Measurements from ENCODE around the gene PPP6R1. TPM values are rescaled to one million over a fixed set of nuclear protein-coding genes. Genes with fewer than 3 reads are reported as not detected.
A peak's percentile ranks its signal among the peaks of the same experiment; 100 is the strongest.

PPP6R1 gene
- polyA plus RNA-seq, 3 donors, result 16.9 to 91.3 (median 22.0) TPM

DNA sequence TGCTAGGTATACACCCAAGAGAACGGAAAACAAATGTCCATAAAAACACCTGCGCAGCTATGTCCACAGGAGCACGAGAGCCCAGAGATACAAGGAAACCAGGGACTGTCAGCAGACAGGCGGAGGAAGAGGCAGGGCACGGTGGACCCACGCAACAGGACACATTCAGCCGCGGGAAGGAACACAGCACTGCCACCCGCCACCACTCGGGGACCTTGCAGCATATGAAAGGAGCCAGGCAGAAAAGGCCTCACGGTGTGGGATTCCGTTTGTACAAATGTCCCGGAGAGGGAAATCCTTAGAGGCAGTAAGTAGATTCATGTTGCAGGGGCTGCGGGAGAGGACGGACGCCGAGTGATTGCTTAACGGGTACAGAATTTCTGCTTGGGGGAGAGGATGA, 13.3 kb upstream of the PPP6R1 start:
- Histone ChIP-seq H3K36me3 (replicated peaks in 1 of 2; ENCODE audit: control insufficient read depth in 1 of 2, insufficient read depth in 2 of 2, low read length in 2 of 2) (peaks cover 7 to 37% of the 10 kb centered on the region in 2 donors), H3K4me3 (replicated peaks in 1 of 3; ENCODE audit: low read depth in 2 of 3, low read length in 3 of 3) (no peak overlapping the region), H2AFZ (ENCODE audit: insufficient read depth, low read depth, low read length, poor library complexity, severe bottlenecking) (no peak overlapping the region), H3K9ac (ENCODE audit: insufficient read depth, low read length, poor library complexity, severe bottlenecking) (no peak overlapping the region), H3K4me2 (replicated peaks; ENCODE audit: extremely low read depth, low read length, poor library complexity, severe bottlenecking) (no peak overlapping the region), H3K27me3 (ENCODE audit: control insufficient read depth in 2 of 2, insufficient read depth in 2 of 2, low read length in 2 of 2) (no peaks in the 10 kb centered on the region), H3K79me2 (ENCODE audit: insufficient read depth, low read length) (no peaks in the 10 kb centered on the region), H3K4me1 (ENCODE audit: control insufficient read depth in 1 of 2, insufficient read depth in 2 of 2, low read length in 2 of 2) (peaks cover 12 to 13% of the 10 kb centered on the region in 2 donors), H3K27ac (ENCODE audit: low read depth in 1 of 2, low read length in 2 of 2) (no peak overlapping the region), H3K9me3 (replicated peaks in 1 of 2; ENCODE audit: control insufficient read depth in 1 of 2, insufficient read depth in 1 of 2, low read length in 2 of 2) (no peaks in the 10 kb centered on the region), H4K20me1 (ENCODE audit: insufficient read depth, low read length) (no peaks in the 10 kb centered on the region)
- TF ChIP-seq, protein P1, sequence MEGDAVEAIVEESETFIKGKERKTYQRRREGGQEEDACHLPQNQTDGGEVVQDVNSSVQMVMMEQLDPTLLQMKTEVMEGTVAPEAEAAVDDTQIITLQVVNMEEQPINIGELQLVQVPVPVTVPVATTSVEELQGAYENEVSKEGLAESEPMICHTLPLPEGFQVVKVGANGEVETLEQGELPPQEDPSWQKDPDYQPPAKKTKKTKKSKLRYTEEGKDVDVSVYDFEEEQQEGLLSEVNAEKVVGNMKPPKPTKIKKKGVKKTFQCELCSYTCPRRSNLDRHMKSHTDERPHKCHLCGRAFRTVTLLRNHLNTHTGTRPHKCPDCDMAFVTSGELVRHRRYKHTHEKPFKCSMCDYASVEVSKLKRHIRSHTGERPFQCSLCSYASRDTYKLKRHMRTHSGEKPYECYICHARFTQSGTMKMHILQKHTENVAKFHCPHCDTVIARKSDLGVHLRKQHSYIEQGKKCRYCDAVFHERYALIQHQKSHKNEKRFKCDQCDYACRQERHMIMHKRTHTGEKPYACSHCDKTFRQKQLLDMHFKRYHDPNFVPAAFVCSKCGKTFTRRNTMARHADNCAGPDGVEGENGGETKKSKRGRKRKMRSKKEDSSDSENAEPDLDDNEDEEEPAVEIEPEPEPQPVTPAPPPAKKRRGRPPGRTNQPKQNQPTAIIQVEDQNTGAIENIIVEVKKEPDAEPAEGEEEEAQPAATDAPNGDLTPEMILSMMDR (IDR thresholded peaks at IDR 0.05), result no peak
- Mint-ChIP-seq H3K27me3 (ENCODE audit: low read depth in 3 of 3) (peaks cover 0 to 5% (median 0%) of the 10 kb centered on the region in 3 donors), H3K4me1 (peaks cover 13% of the 10 kb centered on the region), H3K4me3 (no peak overlapping the region), H3K27ac (no peak overlapping the region), H3K36me3 (peaks cover 37 to 62% of the 10 kb centered on the region in 2 donors), H3K9me3 (peaks cover 0 to 4% (median 0%) of the 10 kb centered on the region in 7 donors)
- DNase-seq, result no peak
- intact Hi-C loops (cut with micrococcal nuclease), result no loop called here
- WGBS (ENCODE audit: insufficient coverage), result 96% methylated on average over 17 of the region's 18 CpGs

- H3K9me3 Mint-ChIP-seq, result peaks cover 0 to 6% (median 3%) of the 10 kb centered on the region in 7 donors
- H3K9ac ChIP-seq (ENCODE audit: insufficient read depth, low read length, poor library complexity, severe bottlenecking), result no peak overlapping the region
- no peak overlapping the region for H3K4me3 ChIP-seq (replicated peaks in 1 of 3; ENCODE audit: low read depth in 2 of 3, low read length in 3 of 3)
- H3K36me3 Mint-ChIP-seq, result peaks cover 32 to 63% of the 10 kb centered on the region in 2 donors
- no peaks in the 10 kb centered on the region for H4K20me1 ChIP-seq (ENCODE audit: insufficient read depth, low read length)
- no peaks in the 10 kb centered on the region for H3K79me2 ChIP-seq (ENCODE audit: insufficient read depth, low read length)
- DNase-seq, result no peak
- H3K4me2 ChIP-seq (replicated peaks; ENCODE audit: extremely low read depth, low read length, poor library complexity, severe bottlenecking), result no peak overlapping the region
- intact Hi-C loops (cut with micrococcal nuclease), result no loop called here
- TF ChIP-seq, protein P1 (IDR thresholded peaks at IDR 0.05), result no peak
- no peaks in the 10 kb centered on the region for H3K4me1 Mint-ChIP-seq
- 93% methylated on average over 15 of the region's 25 CpGs for WGBS (ENCODE audit: insufficient coverage)
- no peaks in the 10 kb centered on the region for H3K4me1 ChIP-seq (ENCODE audit: control insufficient read depth in 1 of 2, insufficient read depth in 2 of 2, low read length in 2 of 2)
- H3K36me3 ChIP-seq (replicated peaks in 1 of 2; ENCODE audit: control insufficient read depth in 1 of 2, insufficient read depth in 2 of 2, low read length in 2 of 2), result peaks cover 7 to 37% of the 10 kb centered on the region in 2 donors
- no peaks in the 10 kb centered on the region for H3K9me3 ChIP-seq (replicated peaks in 1 of 2; ENCODE audit: control insufficient read depth in 1 of 2, insufficient read depth in 1 of 2, low read length in 2 of 2)
- no peaks in the 10 kb centered on the region for H3K27me3 ChIP-seq (ENCODE audit: control insufficient read depth in 2 of 2, insufficient read depth in 2 of 2, low read length in 2 of 2)
- H3K27ac Mint-ChIP-seq, result peak overlapping the region in 1 of 7 donors; percentile 9
- peaks cover 0 to 5% (median 0%) of the 10 kb centered on the region in 3 donors for H3K27me3 Mint-ChIP-seq (ENCODE audit: low read depth in 3 of 3)
- H3K27ac ChIP-seq (ENCODE audit: low read depth in 1 of 2, low read length in 2 of 2), result no peak overlapping the region
- H2AFZ ChIP-seq (ENCODE audit: insufficient read depth, low read depth, low read length, poor library complexity, severe bottlenecking), result no peak overlapping the region
- H3K4me3 Mint-ChIP-seq, result no peak overlapping the region
Observed at GRCh38 chr19:55270172-55270942, 11.5 kb upstream of the PPP6R1 start.

Measured in CD14-positive monocyte (primary cell).